ENCODE measurements around the gene STAU1. TPM values are rescaled to one million over a fixed set of nuclear protein-coding genes. Genes with fewer than 3 reads are reported as not detected.

The STAU1 gene
- total and polyA plus RNA-seq, 2 of the 13 experiments (the other 11 are each of a cell fraction or from before 2014, with no cell fraction given), result 119 to 133 TPM

- in situ Hi-C loops (cut with HindIII; ENCODE audit: extremely low pct_ligation_motif_present, low pct_unique_long_range_greater_than_20kb), result loop anchor here (5.0 kb wide), 1 partner anchor 83 kb away; no protein-coding TSS in a partner anchor
- 52% methylated on average over 3 of the region's 3 CpGs for WGBS (ENCODE audit: low lambda C conversion rate)
Observed at GRCh38 chr20:49215232-49215631, 27.1 kb upstream of the STAU1 start.

GRCh38 chr20:49214571-49214970 is 26.4 kb upstream of the STAU1 start:
- ATAC-seq (no peak), FAIRE-seq (no peak), DNase-seq (ENCODE audit: low spot score) (no peak)
- Histone ChIP-seq H3K36me3 (replicated peaks in 1 of 2; ENCODE audit: control insufficient read depth in 1 of 2, insufficient read depth in 2 of 2, low read length in 2 of 2) (no peaks in the 10 kb centered on the region), H3K79me2 (ENCODE audit: insufficient read depth, low read length) (peaks cover 4% of the 10 kb centered on the region), H3K9ac (ENCODE audit: insufficient read depth, low read depth, low read length) (no peak overlapping the region), H3K27me3 (ENCODE audit: control insufficient read depth in 1 of 2, insufficient read depth in 2 of 2, low read length in 2 of 2) (no peaks in the 10 kb centered on the region; a peak in 1 of 5 replicates), H3K4me2 (ENCODE audit: low read depth, low read length) (no peak overlapping the region), H3K4me3 (replicated peaks in 1 of 3; ENCODE audit: insufficient read depth in 1 of 3, low read depth in 2 of 3, low read length in 3 of 3) (no peak overlapping the region), H3K4me1 (ENCODE audit: insufficient read depth, low read length) (peaks cover 22% of the 10 kb centered on the region), H3K27ac (ENCODE audit: extremely low read length, insufficient read depth, low read length) (no peak overlapping the region), H4K20me1 (ENCODE audit: insufficient read depth, low read length) (no peaks in the 10 kb centered on the region), H2AFZ (ENCODE audit: low read length) (no peak overlapping the region), H3K9me3 (ENCODE audit: low read length) (peaks cover 6% of the 10 kb centered on the region)
- intact Hi-C loops (cut with micrococcal nuclease; ENCODE audit: unreplicated experiment) (no loop called here), in situ Hi-C loops (cut with HindIII; ENCODE audit: extremely low pct_ligation_motif_present, low pct_unique_long_range_greater_than_20kb) (no loop called here)
- BruUV-seq (replicated peaks), result no TSS peak
- ChIA-PET POLR2A (interaction anchor here (0.7 to 2.2 kb wide), 2 partner anchors 28 to 35 kb away, joined by 3 to 6 read pairs; no protein-coding TSS in a partner anchor), CTCF (ENCODE audit: low intra/inter-chr PET ratio, low total read pairs) (interaction anchor here (1.2 kb wide), 1 partner anchor 82 kb away, joined by 3 read pairs; no protein-coding TSS in a partner anchor)
- TF ChIP-seq ARNT (IDR thresholded peaks at IDR 0.05) (no peak), BATF2 (CRISPR knock-in tag; IDR thresholded peaks at IDR 0.05) (no peak), THAP8 (CRISPR knock-in tag; IDR thresholded peaks at IDR 0.05; ENCODE audit: borderline replicate concordance) (no peak), ZNF550 (CRISPR knock-in tag; IDR thresholded peaks at IDR 0.05; ENCODE audit: borderline replicate concordance) (no peak), HMGXB3 (CRISPR knock-in tag; IDR thresholded peaks at IDR 0.05; ENCODE audit: borderline replicate concordance) (no peak), HNRNPLL (IDR thresholded peaks at IDR 0.05; ENCODE audit: low read depth, low read length, poor library complexity, severe bottlenecking) (no peak), ELF4 (CRISPR knock-in tag; IDR thresholded peaks at IDR 0.05; ENCODE audit: borderline replicate concordance) (no peak), RFX5 (IDR thresholded peaks at IDR 0.05; ENCODE audit: low read depth, low read length) (no peak), MTA1 (CRISPR knock-in tag; IDR thresholded peaks at IDR 0.05; ENCODE audit: borderline replicate concordance) (no peak)

More at GRCh38 chr20:49215232-49215631, 27.1 kb upstream of the STAU1 start:
- FAIRE-seq (no peak), DNase-seq (ENCODE audit: low spot score) (no peak), ATAC-seq (no peak)
- Histone ChIP-seq H3K79me2 (ENCODE audit: insufficient read depth, low read length) (peaks cover 10% of the 10 kb centered on the region), H3K36me3 (replicated peaks in 1 of 2; ENCODE audit: control insufficient read depth in 1 of 2, insufficient read depth in 2 of 2, low read length in 2 of 2) (no peaks in the 10 kb centered on the region), H2AFZ (ENCODE audit: low read length) (no peak overlapping the region), H3K4me2 (ENCODE audit: low read depth, low read length) (no peak overlapping the region), H3K9me3 (ENCODE audit: low read length) (peaks cover 3% of the 10 kb centered on the region), H3K9ac (ENCODE audit: insufficient read depth, low read depth, low read length) (no peak overlapping the region), H3K27me3 (ENCODE audit: control insufficient read depth in 1 of 2, insufficient read depth in 2 of 2, low read length in 2 of 2) (no peaks in the 10 kb centered on the region; a peak in 1 of 5 replicates), H3K4me1 (ENCODE audit: insufficient read depth, low read length) (peaks cover 23% of the 10 kb centered on the region), H4K20me1 (ENCODE audit: insufficient read depth, low read length) (no peaks in the 10 kb centered on the region), H3K4me3 (replicated peaks in 1 of 3; ENCODE audit: insufficient read depth in 1 of 3, low read depth in 2 of 3, low read length in 3 of 3) (no peak overlapping the region), H3K27ac (ENCODE audit: extremely low read length, insufficient read depth, low read length) (no peak overlapping the region)
- intact Hi-C loops (cut with micrococcal nuclease; ENCODE audit: unreplicated experiment), result loop anchor here (5.0 kb wide), 1 partner anchor 33 kb away; no protein-coding TSS in a partner anchor
- POLR2A ChIA-PET, result interaction anchor here (2.2 kb wide), 1 partner anchor 28 kb away, joined by 6 read pairs; no protein-coding TSS in a partner anchor
- TF ChIP-seq ZNF629 (CRISPR knock-in tag; conservative IDR thresholded peaks at IDR 0.05) (peak; percentile 79), CHD4 (IDR thresholded peaks at IDR 0.05; ENCODE audit: borderline replicate concordance, low read length) (peak; percentile 72; the same call in 1 of the 2 replicates), HCFC1 (IDR thresholded peaks at IDR 0.05; ENCODE audit: low read depth, low read length) (no peak), RBFOX2 (IDR thresholded peaks at IDR 0.05; ENCODE audit: low read depth, low read length) (no peak)
- CTCF ChIA-PET (ENCODE audit: low intra/inter-chr PET ratio, low total read pairs), result interaction anchor here (1.2 kb wide), 1 partner anchor 83 kb away, joined by 3 read pairs; no protein-coding TSS in a partner anchor
- no TSS peak for BruUV-seq (replicated peaks)
